Lower leg skin (tissue), 3 donors: ENCODE measurements around the gene PIK3CA.
"Not testable (repeated sequence)": the region's sequence is repeated elsewhere in the genome, so short reads cannot be mapped to it uniquely, and the experiment has no call there.

Experiments
- POLR2A ChIP-seq, 2 donors: fragments of 450-650 bp; IDR thresholded peaks; one replicate each; pipeline ENCODE4 v1.6.1; 2016 to 2017; ENCODE audit warnings: antibody characterized with exemption in 2 of 2, mild to moderate bottlenecking in 1 of 2, moderate library complexity in 1 of 2
- TF ChIP-seq, protein P1 (sequence below), 3 donors: fragments of 450-650 bp; IDR thresholded peaks; one replicate each; pipeline ENCODE4 v1.5.1; 2016; ENCODE audit warnings: antibody characterized with exemption in 3 of 3, mild to moderate bottlenecking in 3 of 3, moderate library complexity in 2 of 3

DNA sequence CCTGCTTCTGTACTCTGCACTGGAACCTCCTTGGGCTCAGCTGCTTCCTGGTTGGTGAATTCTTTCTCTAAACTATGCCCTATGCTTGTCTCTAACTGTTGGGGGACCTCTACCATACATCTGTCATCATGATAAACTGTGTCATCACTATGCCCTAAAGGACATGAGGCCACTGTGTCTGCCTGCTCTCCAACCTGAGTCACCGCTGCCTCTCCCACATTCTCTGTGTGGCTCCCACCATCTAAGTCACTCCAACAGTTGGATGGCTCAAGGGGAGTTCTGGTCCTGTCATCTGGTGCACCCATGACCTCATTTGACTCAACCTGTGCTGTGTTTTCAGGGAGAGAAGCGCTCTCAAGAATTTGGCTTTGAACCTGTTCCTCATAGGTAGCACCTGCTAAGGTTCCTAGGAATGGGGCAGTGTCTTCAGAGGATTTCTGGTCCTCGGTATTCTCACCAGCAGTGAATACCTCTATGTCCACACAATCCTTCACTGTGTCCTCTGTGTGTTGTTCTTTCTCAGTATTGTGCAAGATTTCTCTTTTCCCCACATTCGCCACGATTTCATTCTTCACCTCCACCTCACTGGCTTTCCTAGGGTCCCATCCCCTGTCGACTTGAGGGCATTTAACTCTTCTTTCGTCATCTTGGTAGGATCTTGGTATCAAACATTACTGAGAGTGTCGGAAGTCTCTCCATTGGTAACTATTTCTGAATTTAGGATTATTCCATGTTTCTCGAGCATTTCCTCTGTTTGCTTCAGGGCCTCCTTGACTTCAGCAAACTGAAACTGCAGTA is 112.0 kb downstream of the PIK3CA start:
- TF ChIP-seq POLR2A (IDR thresholded peaks at IDR 0.05): not testable (repeated sequence)
- TF ChIP-seq, protein P1, sequence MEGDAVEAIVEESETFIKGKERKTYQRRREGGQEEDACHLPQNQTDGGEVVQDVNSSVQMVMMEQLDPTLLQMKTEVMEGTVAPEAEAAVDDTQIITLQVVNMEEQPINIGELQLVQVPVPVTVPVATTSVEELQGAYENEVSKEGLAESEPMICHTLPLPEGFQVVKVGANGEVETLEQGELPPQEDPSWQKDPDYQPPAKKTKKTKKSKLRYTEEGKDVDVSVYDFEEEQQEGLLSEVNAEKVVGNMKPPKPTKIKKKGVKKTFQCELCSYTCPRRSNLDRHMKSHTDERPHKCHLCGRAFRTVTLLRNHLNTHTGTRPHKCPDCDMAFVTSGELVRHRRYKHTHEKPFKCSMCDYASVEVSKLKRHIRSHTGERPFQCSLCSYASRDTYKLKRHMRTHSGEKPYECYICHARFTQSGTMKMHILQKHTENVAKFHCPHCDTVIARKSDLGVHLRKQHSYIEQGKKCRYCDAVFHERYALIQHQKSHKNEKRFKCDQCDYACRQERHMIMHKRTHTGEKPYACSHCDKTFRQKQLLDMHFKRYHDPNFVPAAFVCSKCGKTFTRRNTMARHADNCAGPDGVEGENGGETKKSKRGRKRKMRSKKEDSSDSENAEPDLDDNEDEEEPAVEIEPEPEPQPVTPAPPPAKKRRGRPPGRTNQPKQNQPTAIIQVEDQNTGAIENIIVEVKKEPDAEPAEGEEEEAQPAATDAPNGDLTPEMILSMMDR (IDR thresholded peaks at IDR 0.05): not testable (repeated sequence)
